Mammary epithelial cell (primary cell): ENCODE data around the gene CYB561D1.

Experiments
- EZH2 ChIP-seq: IDR thresholded peaks from 2 replicates; pipeline ENCODE4 v1.6.1; 2012; ENCODE audit warnings: low read length, inconsistent platforms, borderline replicate concordance
- TF ChIP-seq, protein P1 (sequence below), 2 donors: IDR thresholded peaks in 1 of 2; conservative IDR thresholded peaks in 1 of 2; 2 replicates each; pipeline ENCODE4 v1.5.1; 2011 to 2012; ENCODE audit warnings: inconsistent platforms in 2 of 2, low read length in 2 of 2, mild to moderate bottlenecking in 2 of 2, control low read depth in 1 of 2, low read depth in 1 of 2; ENCODE audit not compliant: insufficient read depth in 1 of 2; ENCODE audit errors: extremely low read depth in 1 of 2

- TF ChIP-seq, protein P1, sequence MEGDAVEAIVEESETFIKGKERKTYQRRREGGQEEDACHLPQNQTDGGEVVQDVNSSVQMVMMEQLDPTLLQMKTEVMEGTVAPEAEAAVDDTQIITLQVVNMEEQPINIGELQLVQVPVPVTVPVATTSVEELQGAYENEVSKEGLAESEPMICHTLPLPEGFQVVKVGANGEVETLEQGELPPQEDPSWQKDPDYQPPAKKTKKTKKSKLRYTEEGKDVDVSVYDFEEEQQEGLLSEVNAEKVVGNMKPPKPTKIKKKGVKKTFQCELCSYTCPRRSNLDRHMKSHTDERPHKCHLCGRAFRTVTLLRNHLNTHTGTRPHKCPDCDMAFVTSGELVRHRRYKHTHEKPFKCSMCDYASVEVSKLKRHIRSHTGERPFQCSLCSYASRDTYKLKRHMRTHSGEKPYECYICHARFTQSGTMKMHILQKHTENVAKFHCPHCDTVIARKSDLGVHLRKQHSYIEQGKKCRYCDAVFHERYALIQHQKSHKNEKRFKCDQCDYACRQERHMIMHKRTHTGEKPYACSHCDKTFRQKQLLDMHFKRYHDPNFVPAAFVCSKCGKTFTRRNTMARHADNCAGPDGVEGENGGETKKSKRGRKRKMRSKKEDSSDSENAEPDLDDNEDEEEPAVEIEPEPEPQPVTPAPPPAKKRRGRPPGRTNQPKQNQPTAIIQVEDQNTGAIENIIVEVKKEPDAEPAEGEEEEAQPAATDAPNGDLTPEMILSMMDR (conservative IDR thresholded peaks at IDR 0.05 in 1 of 2, IDR thresholded peaks at IDR 0.05 in 1 of 2; ENCODE audit: extremely low read depth in 1 of 2, insufficient read depth in 1 of 2, low read depth in 1 of 2, low read length in 2 of 2) = no peak
- no peak for TF ChIP-seq EZH2
These were observed 25.8 kb upstream of the CYB561D1 start for GRCh38 chr1:109468061-109468460.
